Stimulated activated naive CD4-positive, alpha-beta T cell treated with Interleukin-2 at 50 U/mL for 16 hours (primary cell): ENCODE results near the gene NOS1.

Source experiments
- DNase-seq: peaks from one replicate; lab custom pipeline; 2025; lab: John Stamatoyannopoulos, UW

NOS1 gene

DNA sequence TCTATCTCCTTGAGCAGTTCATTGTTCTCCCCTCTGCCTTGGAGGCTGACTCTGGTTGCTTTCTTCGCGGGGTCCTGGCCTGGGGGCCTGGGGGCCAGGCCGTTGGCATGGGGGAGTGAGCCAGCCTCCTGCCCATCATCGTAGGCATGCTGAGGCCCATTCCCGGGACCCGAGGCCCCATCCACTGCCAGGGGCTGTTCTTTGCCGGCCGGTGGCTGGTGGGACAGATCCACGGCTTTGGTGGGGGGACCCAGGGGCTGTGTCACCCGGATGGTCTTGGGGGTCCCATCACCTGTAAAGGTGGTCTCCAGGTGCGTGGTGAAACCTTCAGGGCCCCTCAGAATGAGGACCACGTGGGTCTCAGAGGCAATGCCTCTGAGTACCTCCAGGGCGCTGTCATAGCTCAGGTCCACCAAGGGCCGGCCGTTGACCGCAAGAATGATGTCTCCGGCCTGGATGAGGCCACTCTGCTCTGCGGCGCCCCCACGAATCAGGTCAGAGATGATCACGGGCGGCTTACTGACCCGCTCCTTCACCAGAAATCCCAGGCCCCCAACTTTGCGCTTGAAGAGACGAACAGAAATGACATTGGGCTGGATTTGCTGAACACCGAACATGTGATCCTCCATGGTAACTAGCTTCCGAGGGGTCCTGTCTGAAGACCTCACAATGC, 30.8 kb downstream of the NOS1 start:
- DNase-seq = no peak

DNA sequence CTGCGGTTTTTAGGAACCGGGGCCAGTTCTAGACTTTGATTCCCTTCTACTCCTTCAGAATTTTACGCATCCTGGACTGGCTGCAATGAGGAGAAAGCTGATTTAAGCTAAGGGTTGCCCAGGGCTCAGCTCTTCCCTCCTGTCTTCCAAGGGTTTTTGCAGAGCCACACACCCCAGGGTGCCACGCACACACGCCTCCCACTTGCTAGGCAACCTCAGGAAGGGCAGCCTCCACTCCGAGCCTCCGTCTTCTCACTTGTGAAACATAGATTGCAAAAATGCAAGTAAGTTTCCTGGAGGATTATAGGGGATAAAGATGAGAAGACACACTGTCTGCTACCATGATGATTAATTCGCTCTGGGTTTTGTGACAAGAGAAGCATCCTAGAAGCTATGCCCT, 31.7 kb downstream of the NOS1 start:
- no peak for DNase-seq

DNA sequence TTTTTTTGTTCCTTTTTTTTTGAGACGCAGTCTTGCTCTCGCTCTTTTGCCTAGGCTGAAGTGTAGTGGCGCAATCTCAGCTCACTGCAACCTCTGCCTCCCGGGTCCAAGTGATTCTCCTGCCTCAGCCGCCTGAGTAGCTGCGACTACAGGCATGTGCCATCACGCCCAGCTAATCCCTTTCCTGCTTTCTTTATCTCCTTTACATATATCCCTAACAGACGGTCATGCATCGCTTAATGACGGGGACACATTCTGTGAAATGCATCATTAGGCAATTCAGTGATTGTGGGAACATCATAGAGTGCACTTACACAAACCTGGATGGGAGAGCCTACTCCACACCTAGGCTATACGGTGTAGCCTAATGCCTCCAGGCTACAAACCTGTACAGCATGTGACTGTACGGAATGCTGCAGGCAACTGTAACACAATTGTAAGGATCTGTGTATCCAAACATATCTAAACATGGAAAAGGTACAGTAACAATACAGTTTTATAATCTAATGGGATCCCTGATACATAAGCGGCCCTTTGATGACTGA, 32.8 kb downstream of the NOS1 start:
- no peak for DNase-seq

DNA sequence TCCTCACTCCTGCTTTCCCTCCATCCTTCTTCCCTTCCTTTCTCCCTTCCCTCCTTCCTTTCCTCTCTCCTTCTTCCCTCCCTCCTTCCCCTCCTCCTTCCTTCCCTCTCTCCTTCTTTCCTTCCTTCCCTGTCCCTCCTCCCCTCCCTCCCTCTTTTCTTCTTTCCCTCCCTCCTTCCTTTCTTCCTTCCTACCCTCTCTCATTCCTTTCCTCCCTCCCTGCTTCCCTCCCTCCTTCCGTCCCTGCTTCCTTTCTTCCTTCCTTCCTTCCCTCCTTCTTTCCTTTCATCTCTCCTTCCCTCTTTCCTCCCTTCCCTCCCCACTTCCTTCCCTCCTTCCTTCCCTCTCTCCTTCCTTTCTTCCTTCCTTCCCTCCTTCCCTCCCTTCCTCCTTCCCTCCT, 39.0 kb downstream of the NOS1 start:
- no peak for DNase-seq

DNA sequence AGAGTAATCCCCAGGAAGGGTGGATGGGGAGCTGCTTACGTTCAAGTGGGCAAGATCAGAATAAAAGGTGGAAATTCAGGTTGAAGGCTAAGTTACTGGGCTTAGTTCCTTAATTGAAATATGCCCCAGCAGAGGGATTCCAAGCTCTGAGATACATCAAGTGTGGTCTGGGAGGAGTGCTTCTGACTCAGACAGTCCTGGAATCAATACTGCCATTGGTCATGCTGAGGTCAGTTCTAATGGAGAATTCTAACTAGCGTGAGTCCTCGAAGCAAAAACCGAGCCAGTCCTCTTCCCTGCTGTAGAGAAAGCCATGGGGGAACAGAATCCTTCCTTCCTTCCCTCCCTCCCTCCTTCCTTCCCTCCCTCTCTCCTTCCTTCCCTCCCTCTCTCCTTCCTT, 39.9 kb downstream of the NOS1 start:
- no peak for DNase-seq

DNA sequence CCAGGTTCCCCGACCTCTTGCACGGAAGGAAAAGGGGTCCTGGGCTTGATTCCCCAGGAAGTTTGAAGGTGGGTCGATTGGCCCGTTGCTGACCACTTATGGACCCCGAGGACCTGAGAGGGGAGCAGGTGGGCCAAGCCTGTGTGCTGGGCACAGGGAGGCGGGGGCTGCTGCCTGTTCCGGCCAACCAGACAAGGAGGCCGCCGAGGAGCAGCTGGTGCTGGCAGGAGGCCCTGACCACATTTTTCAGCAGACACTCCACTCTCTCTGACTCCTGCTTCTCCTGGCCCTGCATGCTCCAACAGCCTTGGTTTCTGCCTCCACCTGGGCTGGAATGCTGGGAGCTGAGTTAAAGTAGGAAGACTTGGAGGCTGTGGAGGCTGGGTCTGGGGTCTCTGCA, 42.8 kb downstream of the NOS1 start:
- DNase-seq = no peak

DNA sequence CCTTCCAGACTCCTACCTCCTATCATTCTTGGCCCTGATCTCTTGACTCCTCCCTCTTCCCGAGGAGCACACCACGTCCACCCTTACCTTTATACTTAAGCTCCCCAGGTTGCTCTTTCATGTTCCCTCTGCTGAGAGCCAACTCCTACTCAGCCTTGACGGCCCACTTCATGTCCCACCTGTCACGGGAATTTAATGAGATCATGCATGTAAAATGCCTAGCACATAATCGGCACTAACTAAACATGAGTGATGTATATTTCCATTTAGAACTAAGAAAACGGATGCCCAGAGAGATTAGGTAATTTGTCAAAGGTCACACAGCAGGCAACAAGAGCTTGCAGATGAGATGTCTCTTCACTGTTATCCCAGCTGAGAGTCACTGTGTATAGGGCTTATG, 45.1 kb downstream of the NOS1 start:
- no peak for DNase-seq

DNA sequence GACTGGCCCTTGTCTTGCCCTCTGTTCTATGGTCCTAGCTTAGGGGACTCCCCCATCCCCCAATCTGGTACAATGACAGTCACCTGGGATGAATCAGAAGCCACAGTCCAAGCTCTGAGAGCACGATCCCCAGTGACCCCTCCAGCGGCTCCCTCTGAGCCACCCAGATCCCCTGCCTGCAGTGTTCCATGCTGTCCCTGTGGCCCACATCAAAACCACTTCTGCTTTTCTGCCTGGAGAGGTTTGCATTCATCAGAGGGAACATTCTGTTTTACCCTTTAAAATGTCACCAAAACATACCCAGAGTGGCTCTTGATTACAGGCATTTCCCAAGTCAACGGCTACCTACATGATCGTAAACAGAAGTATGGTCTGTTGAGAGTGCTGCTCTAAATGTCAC, 47.5 kb downstream of the NOS1 start:
- no peak for DNase-seq

DNA sequence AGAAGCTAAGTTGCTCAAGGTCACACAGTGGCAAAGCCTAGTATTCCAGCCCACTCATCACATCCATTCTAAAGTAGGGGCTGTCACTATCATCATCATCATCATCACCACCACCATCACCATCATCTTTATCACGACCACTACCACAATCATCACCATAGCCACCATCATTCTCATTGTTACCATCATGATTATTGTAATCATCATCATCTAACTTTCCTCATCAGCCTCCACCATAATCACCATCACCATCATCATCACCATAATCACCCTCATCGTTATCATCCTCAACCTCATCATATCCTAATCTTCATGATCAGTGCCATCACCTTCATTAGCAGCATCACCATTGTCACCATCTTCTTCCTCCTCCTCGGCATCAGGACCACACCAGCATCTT, 48.7 kb downstream of the NOS1 start:
- no peak for DNase-seq

DNA sequence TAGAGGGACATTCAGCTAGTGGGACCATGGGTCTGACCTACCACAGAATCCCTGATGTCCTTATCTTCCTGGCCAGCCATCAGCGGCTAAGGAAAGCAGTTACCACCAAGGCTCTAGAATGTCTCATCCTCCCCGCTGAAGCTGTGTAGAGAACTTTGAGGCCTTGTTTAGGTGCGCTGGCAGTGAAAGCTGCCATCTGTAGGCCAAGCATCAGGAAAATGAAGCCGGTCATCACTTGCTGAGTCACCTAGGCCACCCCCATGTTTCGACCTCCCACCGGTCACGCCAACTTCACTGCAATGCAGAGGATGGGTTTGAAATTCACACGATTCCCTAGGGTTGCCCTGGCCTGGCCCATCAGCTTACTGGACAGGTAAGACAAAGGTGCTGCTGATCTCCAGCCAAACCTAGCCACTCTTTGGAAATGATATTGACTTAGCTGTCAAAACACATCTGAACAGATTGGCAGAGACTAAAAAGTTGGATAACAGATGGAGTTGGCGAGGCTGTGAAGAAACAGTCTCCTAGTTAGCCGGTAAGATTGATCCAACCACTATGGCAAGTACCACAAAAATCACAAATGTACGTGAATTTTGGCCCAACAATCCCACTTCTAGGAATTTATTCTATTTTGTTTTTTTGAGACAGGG, 52.0 kb downstream of the NOS1 start:
- no peak for DNase-seq

DNA sequence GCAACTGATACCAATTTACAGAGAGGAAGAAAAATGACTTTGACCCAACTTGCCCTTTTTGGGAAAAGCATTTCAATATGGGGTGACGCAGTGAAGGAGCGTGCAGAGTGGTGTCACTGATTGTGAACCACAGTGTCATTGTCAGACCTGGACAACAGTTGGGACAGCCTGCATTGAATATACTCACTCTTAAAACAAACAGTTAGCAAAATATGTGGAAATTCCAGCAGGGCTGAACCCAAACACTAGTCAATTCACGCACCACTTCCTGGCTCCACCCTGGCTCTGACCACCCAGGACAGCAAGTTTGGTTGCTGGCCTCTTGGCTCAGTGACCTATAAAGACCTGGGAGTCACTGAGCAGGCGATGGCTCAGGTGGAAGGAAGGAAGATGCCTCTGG, 61.3 kb downstream of the NOS1 start:
- no peak for DNase-seq

DNA sequence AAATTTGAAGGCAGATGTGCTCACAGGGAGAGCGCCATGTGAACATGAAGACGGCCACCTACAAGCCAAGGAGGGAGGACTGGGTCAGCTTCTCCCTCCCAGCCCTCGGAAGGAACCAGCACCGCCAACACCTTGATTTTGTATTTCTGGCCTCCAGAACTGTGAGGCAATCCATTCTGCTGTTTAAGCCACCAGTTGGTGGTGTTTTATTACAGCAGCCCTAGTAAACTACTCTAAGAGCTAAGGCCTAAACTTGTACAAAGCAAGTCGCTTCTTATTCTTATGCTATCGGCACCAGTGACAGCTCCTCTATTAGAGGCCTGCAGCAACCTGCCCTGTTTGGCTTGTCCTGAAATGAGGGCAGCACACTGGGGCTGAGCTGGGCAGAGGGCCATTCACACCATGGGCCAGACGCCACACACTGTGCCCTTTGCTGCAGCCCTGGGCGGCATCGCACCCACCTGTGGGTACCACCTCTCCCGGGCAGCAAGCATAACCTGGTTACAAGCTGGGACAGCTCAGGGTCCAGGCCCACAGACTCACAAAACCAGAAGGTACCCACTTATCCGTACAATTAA, 62.7 kb downstream of the NOS1 start:
- DNase-seq = no peak

DNA sequence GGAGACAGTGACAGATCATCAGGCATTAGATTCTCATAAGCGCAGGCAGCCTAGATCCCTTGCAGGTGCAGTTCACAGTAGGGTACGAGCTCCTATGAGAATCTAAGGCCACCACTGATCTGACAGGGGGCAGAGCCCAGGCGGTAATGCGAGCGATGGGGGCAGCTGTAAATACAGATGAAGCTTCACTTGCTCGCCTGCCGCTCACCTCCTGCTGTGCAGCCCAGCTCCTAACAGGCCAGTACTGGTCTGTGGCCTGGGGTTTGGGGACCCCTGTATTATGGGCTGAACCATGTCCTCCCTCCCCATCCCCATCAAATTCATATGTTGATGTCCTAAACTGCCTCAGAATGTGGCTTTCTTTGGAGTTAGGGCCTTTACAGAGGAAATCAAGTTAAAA, 63.2 kb downstream of the NOS1 start:
- no peak for DNase-seq

DNA sequence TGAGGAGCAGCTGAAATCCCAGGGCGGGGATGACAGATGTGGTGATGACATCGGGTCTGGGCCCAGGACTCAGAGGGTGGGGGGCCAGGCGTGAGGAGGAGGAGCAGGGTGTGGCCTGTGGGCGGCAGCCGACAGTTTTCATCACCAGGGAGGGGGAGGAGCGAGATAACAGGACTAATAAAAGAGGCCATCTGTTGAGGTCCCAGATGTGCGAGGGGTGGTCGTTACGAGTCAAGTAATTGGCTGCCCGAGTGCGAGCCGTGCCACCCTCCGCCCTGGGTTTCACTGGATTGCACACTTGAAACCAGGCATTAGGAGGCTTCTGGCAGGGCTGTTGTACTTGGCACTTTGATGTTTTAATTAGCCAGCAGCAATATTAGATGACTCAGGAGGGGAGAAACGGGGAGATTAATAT, 67.2 kb downstream of the NOS1 start:
- no peak for DNase-seq

DNA sequence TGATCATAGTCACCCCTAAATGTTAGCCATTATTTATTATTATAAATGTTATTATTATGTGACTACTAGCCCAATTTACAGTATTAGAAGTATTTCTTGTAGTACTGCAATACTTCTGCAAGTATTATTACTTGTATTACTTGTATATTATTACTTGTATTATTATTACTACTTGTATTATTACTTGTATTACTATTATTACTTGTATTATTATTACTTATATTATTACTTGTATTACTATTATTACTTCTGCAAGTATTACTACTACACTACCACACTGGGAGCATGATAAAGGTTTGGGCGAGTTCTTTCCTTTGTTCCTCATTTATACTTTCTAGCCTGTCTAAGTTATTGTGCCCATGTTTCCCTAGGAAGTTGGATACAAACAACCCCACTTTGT, 67.9 kb downstream of the NOS1 start:
- no peak for DNase-seq

DNA sequence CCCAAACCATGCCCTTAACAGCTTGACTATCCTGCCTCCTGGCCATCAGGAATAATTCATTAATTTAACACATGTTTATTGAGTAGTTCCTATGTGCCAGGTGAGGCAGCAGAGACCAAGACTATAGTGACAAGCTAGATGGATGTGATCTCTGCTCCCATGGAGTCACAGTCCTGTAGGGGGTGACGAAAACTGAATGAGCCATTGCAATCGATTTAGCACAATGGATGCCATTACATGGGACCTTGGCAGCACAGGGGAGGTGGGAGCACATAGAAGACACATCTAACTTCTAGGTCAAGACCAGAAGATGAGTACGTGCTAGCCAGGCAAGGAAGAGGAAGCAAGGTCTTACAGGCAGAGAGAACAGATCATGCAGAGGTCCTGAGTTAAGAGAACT, 68.7 kb downstream of the NOS1 start:
- DNase-seq = no peak

DNA sequence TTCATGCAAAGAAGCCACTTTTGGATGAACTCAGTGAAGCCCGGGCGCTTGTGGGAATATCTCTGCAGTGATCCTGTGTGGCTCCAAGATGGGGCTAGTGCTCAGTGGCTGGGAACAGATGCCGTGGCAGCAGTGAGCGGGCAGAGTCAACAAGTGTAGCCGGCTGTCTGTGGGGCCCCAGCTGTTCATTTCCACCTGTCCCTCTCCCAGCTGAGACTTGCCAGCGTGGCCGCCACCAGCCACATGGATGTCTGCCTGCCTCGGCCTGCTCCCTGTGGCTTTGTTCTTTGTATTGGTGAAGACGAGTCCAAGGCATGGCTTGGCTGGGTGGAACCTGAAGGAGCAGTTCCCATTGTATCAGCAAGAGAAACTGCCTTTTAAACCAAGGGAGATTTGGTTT, 77.3 kb downstream of the NOS1 start:
- DNase-seq = no peak

DNA sequence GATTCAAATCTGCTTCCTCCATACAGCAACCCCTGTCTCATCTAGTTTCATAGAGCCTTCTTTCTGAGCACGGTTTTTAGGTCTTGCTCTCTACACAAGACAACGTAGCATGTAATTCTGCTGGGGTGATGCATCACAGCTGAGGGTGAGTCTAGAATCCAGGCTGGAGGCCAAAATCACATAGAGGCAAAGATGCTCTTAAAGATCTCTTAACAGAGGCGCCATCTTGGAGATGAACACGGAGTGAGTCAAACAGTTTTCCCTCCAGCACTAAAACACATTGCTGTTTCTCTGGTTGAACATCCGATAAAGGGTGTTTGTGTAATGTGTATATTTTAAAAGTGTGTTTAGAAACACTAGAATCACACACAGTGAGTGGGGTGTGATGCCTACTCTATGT, 78.9 kb downstream of the NOS1 start:
- no peak for DNase-seq

DNA sequence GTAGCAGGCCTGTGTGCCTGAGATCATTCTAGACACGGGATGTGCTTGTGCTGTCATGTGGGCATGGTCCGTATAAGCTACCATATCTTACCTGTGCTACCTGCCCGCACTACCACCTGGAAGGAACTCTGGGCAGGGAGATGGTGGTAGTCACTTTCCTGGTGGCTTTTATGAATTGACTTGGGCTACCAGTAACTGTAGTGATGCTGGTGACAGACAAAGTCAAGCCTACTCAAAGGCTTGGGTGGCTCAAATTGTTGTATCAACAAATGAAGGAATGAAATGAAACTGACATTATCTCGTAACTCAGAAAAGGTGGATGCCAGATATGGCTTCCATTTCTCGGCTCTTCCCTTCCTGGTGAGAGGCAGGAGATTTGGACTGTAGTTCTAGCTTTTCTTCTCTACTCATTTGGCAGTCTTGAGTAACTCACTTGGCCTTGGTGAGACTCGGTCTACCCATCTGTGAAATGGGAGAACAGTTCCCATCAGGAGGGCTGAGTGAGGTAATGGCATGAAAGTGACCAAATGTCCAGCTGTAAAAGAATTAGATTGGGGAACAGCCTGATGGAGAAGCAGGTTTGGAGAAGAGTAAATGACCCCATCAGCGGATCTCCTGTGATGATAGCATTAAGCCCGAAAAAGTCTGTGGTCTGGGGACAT, 81.3 kb downstream of the NOS1 start:
- DNase-seq = no peak

DNA sequence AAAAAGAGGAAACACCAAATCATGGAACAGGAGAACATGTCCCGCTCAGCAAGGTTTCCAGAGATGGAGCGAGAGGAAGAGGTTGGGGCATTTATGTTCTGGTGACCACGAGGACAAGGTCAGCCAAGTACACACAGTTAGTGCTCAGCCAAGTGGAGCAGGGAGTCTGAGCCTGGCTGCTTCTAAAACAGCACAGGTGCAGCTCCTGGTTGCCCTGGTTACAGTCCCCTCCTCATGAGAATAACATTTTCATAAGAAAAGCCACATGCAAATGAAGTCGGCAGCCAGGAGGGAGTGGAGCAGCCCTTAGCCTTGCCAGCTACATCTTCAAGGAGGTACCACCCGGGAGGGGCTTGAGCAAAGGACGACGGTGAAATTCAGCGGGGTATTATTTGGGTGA, 81.8 kb downstream of the NOS1 start:
- DNase-seq = no peak

DNA sequence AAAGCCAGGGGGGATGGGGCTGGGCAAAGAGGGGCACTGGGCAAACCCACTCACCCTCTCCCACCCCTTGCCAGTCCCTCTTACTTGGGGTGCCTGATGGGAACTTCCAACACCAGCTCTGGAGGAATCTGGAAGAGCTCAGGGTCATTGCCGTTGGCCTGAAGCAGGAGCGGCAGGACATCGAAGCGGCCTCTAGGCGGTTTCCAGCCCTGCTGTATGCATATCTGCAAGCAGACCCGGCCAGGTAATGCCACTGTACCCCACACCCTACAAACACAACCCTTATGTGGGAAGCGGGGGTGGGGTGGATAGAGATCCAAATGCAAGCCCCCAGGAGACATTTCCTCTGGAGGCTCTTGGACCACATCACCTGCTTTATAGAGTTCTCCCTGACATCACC, 83.6 kb downstream of the NOS1 start:
- no peak for DNase-seq

DNA sequence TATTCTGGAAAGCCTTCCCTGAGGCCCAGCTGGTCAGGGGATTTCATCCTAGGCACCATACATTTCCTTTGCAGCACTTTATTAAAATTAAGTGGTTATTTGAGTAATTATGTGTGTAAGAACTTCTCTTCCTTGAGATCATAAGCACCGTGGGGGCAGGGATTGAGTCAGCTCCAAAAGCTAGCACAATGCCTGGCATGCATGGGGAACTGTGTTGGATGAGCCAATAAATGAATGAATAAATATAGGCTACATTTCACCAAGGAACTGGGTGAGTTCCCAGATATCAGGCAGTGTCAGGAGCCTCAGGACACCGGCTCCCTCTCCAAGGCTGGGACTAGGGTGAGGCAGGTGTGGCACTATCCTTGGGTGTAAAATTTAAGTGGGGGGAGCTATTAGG, 88.3 kb downstream of the NOS1 start:
- no peak for DNase-seq

DNA sequence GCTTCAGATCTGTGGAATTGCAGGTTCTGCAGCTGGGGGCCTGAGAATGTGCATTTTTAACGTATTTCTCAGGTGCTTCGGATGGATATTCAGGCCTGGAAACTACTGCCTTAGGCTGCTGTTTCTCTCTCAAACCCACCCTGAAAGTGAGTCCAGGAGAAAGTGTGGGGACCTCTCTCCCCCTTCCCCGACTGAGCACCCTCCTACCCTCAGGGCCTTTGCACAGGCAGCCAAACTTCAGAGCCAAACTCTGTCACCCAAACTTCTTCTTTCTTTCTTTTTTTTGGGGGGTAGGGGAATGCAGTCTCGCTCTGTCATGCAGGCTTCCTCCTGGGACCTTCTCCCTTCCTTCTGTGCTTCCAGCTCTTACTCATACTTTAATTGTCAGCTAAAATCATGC, 88.7 kb downstream of the NOS1 start:
- DNase-seq = no peak
